CD4-positive, CD25-positive, alpha-beta regulatory T cell (primary cell): Measurements from ENCODE around the gene NUMB. TPM values are rescaled to one million over a fixed set of nuclear protein-coding genes. Genes with fewer than 3 reads are reported as not detected.
A peak's percentile ranks its signal among the peaks of the same experiment; 100 is the strongest.

ENCODE experiments used
- ATAC-seq, 2 donors: fragments of 150-1000 bp; cut with Tn5 transposase; one replicate each; pipeline ENCODE4 v1.10.0; 2021; ENCODE audit warnings: low read depth in 2 of 2, moderate number of reproducible peaks in 2 of 2, moderate library complexity in 1 of 2
- DNase-seq, 3 donors: peaks; one replicate each; pipeline versions ENCODE4 v3.0.0 to v3.0.0-alpha.2; 2012 to 2022; ENCODE audit warnings: mixed read lengths in 1 of 3
- H3K27ac ChIP-seq: one replicate; pipeline ENCODE4 v1.7.0; 2013; ENCODE audit warnings: mild to moderate bottlenecking, low read length; ENCODE audit not compliant: insufficient read depth, poor library complexity, severe bottlenecking
- H3K27me3 ChIP-seq: one replicate; pipeline ENCODE4 v1.7.0; 2013; ENCODE audit warnings: low read length; ENCODE audit not compliant: control insufficient read depth, insufficient read depth
- H3K36me3 ChIP-seq: one replicate; pipeline ENCODE4 v1.7.0; 2013; ENCODE audit warnings: mild to moderate bottlenecking, low read length, moderate library complexity; ENCODE audit not compliant: control insufficient read depth, insufficient read depth
- H3K4me1 ChIP-seq: 2 replicates; pipeline ENCODE4 v1.7.0; 2013; ENCODE audit warnings: mild to moderate bottlenecking, low read length; ENCODE audit not compliant: insufficient read depth, control insufficient read depth, poor library complexity, severe bottlenecking
- H3K4me3 ChIP-seq: one replicate; pipeline ENCODE4 v1.7.0; 2013; ENCODE audit warnings: low read depth, mild to moderate bottlenecking, low read length, moderate library complexity
- H3K9me3 ChIP-seq, 2 experiments: 1 replicate in 1 of 2; 2 replicates in 1 of 2; pipeline ENCODE4 v1.7.0; 2013; ENCODE audit warnings: low read length in 2 of 2, mild to moderate bottlenecking in 1 of 2, moderate library complexity in 1 of 2; ENCODE audit not compliant: control insufficient read depth in 2 of 2
- H3K27ac Mint-ChIP-seq, 3 donors: one replicate each; pipeline ENCODE4 v1.8.0; 2020 to 2022; ENCODE audit warnings: mild to moderate bottlenecking in 3 of 3, mixed read lengths in 3 of 3, moderate library complexity in 2 of 3
- H3K27me3 Mint-ChIP-seq: one replicate; pipeline ENCODE4 v1.8.0; 2022; ENCODE audit warnings: mild to moderate bottlenecking, mixed read lengths
- H3K36me3 Mint-ChIP-seq: one replicate; pipeline ENCODE4 v1.8.0; 2020; ENCODE audit warnings: mixed read lengths
- H3K4me1 Mint-ChIP-seq, 4 donors: one replicate each; pipeline ENCODE4 v1.8.0; 2020 to 2022; ENCODE audit warnings: mixed read lengths in 4 of 4, mild to moderate bottlenecking in 1 of 4
- H3K4me3 Mint-ChIP-seq, 4 donors: one replicate each; pipeline ENCODE4 v1.8.0; 2020 to 2022; ENCODE audit warnings: mild to moderate bottlenecking in 4 of 4, mixed read lengths in 4 of 4, moderate library complexity in 3 of 4
- H3K9me3 Mint-ChIP-seq, 7 donors: one replicate each; pipeline ENCODE4 v1.8.0; 2020 to 2022; ENCODE audit warnings: mixed read lengths in 7 of 7, mild to moderate bottlenecking in 3 of 7, moderate library complexity in 2 of 7
- polyA plus RNA-seq, 4 donors: library from polyadenylated mRNA; unstranded; fragments of 300-500 nt; fragmentation: Illumina TruSeq; gene quantifications; one replicate each; pipeline ENCODE4 v1.2.3, GENCODE V29; 2021
- total RNA-seq: library from RNA; stranded (reverse); gene quantifications from one replicate; pipeline ENCODE4 v1.2.3, GENCODE V29; 2022

The NUMB gene
- total and polyA plus RNA-seq, 5 donors from 2014 or later = 28.8 to 53.2 (median 32.9) TPM

GRCh38 chr14:73250781-73251500 is 207.4 kb downstream of the NUMB start:
- ATAC-seq = no peak
- H3K27ac Mint-ChIP-seq = no peak overlapping the region

GRCh38 chr14:73250317-73250713 is 208.0 kb downstream of the NUMB start:
- Mint-ChIP-seq H3K27ac (no peak overlapping the region), H3K9me3 (peaks cover 0 to 6% (median 0%) of the 10 kb centered on the region in 7 donors), H3K4me3 (no peak overlapping the region), H3K36me3 (peaks cover 7% of the 10 kb centered on the region), H3K4me1 (peaks cover 5 to 13% (median 9%) of the 10 kb centered on the region in 4 donors), H3K27me3 (peaks cover 42% of the 10 kb centered on the region)
- Histone ChIP-seq H3K27ac (no peak overlapping the region), H3K36me3 (no peaks in the 10 kb centered on the region), H3K4me3 (no peak overlapping the region), H3K27me3 (no peaks in the 10 kb centered on the region), H3K9me3 (no peaks in the 10 kb centered on the region), H3K4me1 (peaks cover 11% of the 10 kb centered on the region)
- no peak for DNase-seq
- no peak for ATAC-seq

More at GRCh38 chr14:73250781-73251500, 207.4 kb downstream of the NUMB start:
- Histone ChIP-seq H3K27me3 (no peaks in the 10 kb centered on the region), H3K9me3 (no peaks in the 10 kb centered on the region), H3K4me1 (peaks cover 6% of the 10 kb centered on the region), H3K4me3 (no peak overlapping the region), H3K36me3 (no peaks in the 10 kb centered on the region), H3K27ac (no peak overlapping the region)
- DNase-seq = no peak
- Mint-ChIP-seq H3K27me3 (peaks cover 38% of the 10 kb centered on the region), H3K9me3 (peaks cover 0 to 6% (median 0%) of the 10 kb centered on the region in 7 donors), H3K4me1 (peaks cover 5 to 13% (median 9%) of the 10 kb centered on the region in 4 donors), H3K36me3 (peaks cover 7% of the 10 kb centered on the region), H3K4me3 (no peak overlapping the region)

GRCh38 chr14:73249564-73250316 is 208.6 kb downstream of the NUMB start:
- peaks cover 7% of the 10 kb centered on the region for H3K36me3 Mint-ChIP-seq
- peaks cover 48% of the 10 kb centered on the region for H3K27me3 Mint-ChIP-seq
- peaks cover 5 to 17% (median 11%) of the 10 kb centered on the region in 4 donors for H3K4me1 Mint-ChIP-seq
- Histone ChIP-seq H3K27me3 (peaks cover 2% of the 10 kb centered on the region), H3K36me3 (no peaks in the 10 kb centered on the region), H3K4me3 (no peak overlapping the region), H3K4me1 (peaks cover 13% of the 10 kb centered on the region), H3K27ac (no peak overlapping the region), H3K9me3 (no peaks in the 10 kb centered on the region)
- no peak overlapping the region for H3K27ac Mint-ChIP-seq
- no peak overlapping the region for H3K4me3 Mint-ChIP-seq
- ATAC-seq (no peak), DNase-seq (no peak)
- H3K9me3 Mint-ChIP-seq = peaks cover 0 to 6% (median 0%) of the 10 kb centered on the region in 7 donors

GRCh38 chr14:73249108-73249507 is 209.2 kb downstream of the NUMB start:
- no peak overlapping the region for H3K27ac Mint-ChIP-seq
- peaks cover 0 to 6% (median 0%) of the 10 kb centered on the region in 7 donors for H3K9me3 Mint-ChIP-seq
- Histone ChIP-seq H3K4me3 (no peak overlapping the region), H3K9me3 (no peaks in the 10 kb centered on the region), H3K36me3 (no peaks in the 10 kb centered on the region), H3K27ac (no peak overlapping the region), H3K27me3 (peaks cover 3% of the 10 kb centered on the region), H3K4me1 (peaks cover 13% of the 10 kb centered on the region)
- peaks cover 54% of the 10 kb centered on the region for H3K27me3 Mint-ChIP-seq
- no peak for DNase-seq
- peak overlapping the region in 1 of 4 donors; percentile 22 for H3K4me3 Mint-ChIP-seq
- H3K4me1 Mint-ChIP-seq = peaks cover 5 to 17% (median 11%) of the 10 kb centered on the region in 4 donors
- H3K36me3 Mint-ChIP-seq = peaks cover 7% of the 10 kb centered on the region
- no peak for ATAC-seq

- Mint-ChIP-seq H3K9me3 (peaks cover 0 to 6% (median 0%) of the 10 kb centered on the region in 7 donors), H3K36me3 (peaks cover 7% of the 10 kb centered on the region), H3K4me1 (peaks cover 5 to 20% (median 11%) of the 10 kb centered on the region in 4 donors), H3K27ac (no peak overlapping the region), H3K4me3 (peak overlapping the region in 1 of 4 donors; percentile 47), H3K27me3 (peaks cover 62% of the 10 kb centered on the region)
- DNase-seq = no peak
- Histone ChIP-seq H3K9me3 (no peaks in the 10 kb centered on the region), H3K4me1 (peaks cover 13% of the 10 kb centered on the region), H3K27ac (no peak overlapping the region), H3K36me3 (no peaks in the 10 kb centered on the region), H3K27me3 (peaks cover 10% of the 10 kb centered on the region), H3K4me3 (no peak overlapping the region)
- ATAC-seq = no peak
Observed at GRCh38 chr14:73248108-73248868, 210.1 kb downstream of the NUMB start.

DNA sequence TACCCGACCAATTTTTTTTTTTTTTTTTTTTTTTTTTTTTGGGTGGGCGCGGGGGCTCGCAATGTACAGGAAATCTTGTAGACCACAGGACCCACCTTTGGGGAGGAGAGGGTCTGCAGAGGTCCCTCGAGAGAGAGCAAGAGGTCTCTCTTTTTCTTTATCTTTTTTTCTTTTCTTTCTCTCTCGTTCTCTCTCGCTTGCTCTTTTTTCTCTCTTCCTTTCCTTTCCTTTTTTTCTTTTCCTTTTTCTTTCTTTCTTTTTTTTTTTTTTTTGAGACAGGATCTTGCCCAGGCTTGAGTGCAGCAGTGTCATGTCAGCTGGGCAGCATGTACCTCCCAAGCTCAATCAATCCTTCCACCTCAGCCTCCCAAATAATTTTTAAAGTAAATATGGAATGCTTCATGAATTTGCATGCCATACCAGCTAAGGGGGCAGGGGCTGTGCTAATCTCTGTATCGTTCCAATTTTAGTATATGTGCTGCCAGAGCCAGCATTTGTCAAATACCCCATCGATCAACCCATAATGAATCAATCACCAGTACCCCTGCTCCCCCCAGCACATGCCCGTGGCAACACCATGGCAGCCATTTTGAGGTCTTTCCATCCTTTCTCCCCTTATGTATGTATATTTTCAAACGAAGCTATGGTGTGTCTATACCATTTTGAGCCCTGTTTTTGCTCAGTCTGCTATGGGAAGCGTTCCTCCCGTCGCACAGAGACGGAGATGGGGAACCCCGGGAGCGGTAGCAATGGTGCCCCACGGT is 211.8 kb downstream of the NUMB start:
- Histone ChIP-seq H3K27ac (no peak overlapping the region), H3K9me3 (no peaks in the 10 kb centered on the region), H3K27me3 (peaks cover 10% of the 10 kb centered on the region), H3K4me3 (no peak overlapping the region), H3K36me3 (no peaks in the 10 kb centered on the region), H3K4me1 (peaks cover 13% of the 10 kb centered on the region)
- Mint-ChIP-seq H3K36me3 (peaks cover 7% of the 10 kb centered on the region), H3K4me3 (peak overlapping the region; percentile 69 to 92 (median 84)), H3K9me3 (peaks cover 0 to 6% (median 0%) of the 10 kb centered on the region in 7 donors), H3K4me1 (peaks cover 5 to 24% (median 15%) of the 10 kb centered on the region in 4 donors), H3K27ac (no peak overlapping the region), H3K27me3 (peaks cover 78% of the 10 kb centered on the region)
- DNase-seq (no peak), ATAC-seq (no peak)
